Cardiac muscle cell (in vitro differentiated cells and primary cell): ENCODE data around the gene SLC9A9. TPM values are rescaled to one million over a fixed set of nuclear protein-coding genes. Genes with fewer than 3 reads are reported as not detected.

Experiments
- DNase-seq, 2 donors: peaks; one replicate each; pipeline versions ENCODE4 v3.0.0 to v3.0.0-alpha.2; 2010 to 2017; ENCODE audit warnings: low read depth in 1 of 2, low spot score in 1 of 2
- H3K27ac ChIP-seq: fragments of 200-600 bp; sonication (generic); 2 replicates; pipeline ENCODE4 v1.5.1; 2016
- H3K27me3 ChIP-seq: fragments of 200-600 bp; sonication (generic); 2 replicates; pipeline ENCODE4 v1.6.0; 2016; ENCODE audit warnings: control low read depth
- H3K36me3 ChIP-seq: fragments of 200-600 bp; sonication (generic); 2 replicates; pipeline ENCODE4 v1.5.1; 2016; ENCODE audit warnings: control low read depth
- H3K4me1 ChIP-seq: fragments of 200-600 bp; sonication (generic); 2 replicates; pipeline ENCODE4 v1.8.1; 2017; ENCODE audit warnings: low read depth, mild to moderate bottlenecking, mixed run types
- H3K4me3 ChIP-seq: fragments of 200-600 bp; sonication (generic); 2 replicates; pipeline ENCODE4 v1.5.1; 2016; ENCODE audit warnings: mild to moderate bottlenecking
- H3K9me3 ChIP-seq: fragments of 200-600 bp; sonication (generic); 2 replicates; pipeline ENCODE4 v1.5.1; 2017; ENCODE audit warnings: low read depth, mild to moderate bottlenecking, control low read depth
- polyA plus RNA-seq: library from polyadenylated mRNA; unstranded; fragments of >200 nt; fragmentation: Nextera tagmentation; extraction: Ambion mirVana; gene quantifications from 2 replicates; pipeline ENCODE4 v1.2.1, GENCODE V29; 2016
- total RNA-seq: library from RNA; depleted of rRNA; stranded (reverse); fragments of >200 nt; gene quantifications from 2 replicates; pipeline ENCODE4 v1.2.3, GENCODE V29; 2016
- TF ChIP-seq, protein P1 (sequence below): IDR thresholded peaks from 2 replicates; pipeline ENCODE4 v1.5.1; 2012; ENCODE audit warnings: low read depth, mild to moderate bottlenecking, low read length

SLC9A9 gene
- total and polyA plus RNA-seq, 2 experiments from 2014 or later: 0.73 to 1.5 TPM

DNA sequence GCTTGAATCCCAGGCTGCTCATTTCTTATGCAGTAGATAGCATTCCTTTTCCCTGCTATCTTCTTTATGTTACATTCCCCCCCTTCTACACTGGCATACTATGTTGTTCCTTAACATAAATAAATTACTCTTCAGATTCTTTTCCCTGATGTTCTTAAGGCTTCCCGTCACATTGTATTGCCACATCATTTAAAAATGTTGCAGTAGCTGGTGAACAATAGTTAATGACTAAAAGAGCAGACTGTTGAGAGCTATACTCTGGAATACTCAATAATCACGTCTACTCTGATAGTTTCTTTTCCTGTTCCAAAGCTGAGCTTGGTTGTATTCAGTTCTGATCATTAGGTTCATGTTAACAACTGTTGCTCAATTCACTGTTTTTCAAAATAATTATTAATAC lies 508.8 kb downstream of the SLC9A9 start:
- TF ChIP-seq, protein P1, sequence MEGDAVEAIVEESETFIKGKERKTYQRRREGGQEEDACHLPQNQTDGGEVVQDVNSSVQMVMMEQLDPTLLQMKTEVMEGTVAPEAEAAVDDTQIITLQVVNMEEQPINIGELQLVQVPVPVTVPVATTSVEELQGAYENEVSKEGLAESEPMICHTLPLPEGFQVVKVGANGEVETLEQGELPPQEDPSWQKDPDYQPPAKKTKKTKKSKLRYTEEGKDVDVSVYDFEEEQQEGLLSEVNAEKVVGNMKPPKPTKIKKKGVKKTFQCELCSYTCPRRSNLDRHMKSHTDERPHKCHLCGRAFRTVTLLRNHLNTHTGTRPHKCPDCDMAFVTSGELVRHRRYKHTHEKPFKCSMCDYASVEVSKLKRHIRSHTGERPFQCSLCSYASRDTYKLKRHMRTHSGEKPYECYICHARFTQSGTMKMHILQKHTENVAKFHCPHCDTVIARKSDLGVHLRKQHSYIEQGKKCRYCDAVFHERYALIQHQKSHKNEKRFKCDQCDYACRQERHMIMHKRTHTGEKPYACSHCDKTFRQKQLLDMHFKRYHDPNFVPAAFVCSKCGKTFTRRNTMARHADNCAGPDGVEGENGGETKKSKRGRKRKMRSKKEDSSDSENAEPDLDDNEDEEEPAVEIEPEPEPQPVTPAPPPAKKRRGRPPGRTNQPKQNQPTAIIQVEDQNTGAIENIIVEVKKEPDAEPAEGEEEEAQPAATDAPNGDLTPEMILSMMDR: no peak
- H3K4me3 ChIP-seq: no peak overlapping the region
- no peak overlapping the region for H3K27ac ChIP-seq
- H3K27me3 ChIP-seq: no peaks in the 10 kb centered on the region
- peak in 1 of 2 donors; percentile 25 for DNase-seq
- no peaks in the 10 kb centered on the region for H3K9me3 ChIP-seq
- H3K36me3 ChIP-seq: no peaks in the 10 kb centered on the region
- peaks cover 5% of the 10 kb centered on the region for H3K4me1 ChIP-seq

DNA sequence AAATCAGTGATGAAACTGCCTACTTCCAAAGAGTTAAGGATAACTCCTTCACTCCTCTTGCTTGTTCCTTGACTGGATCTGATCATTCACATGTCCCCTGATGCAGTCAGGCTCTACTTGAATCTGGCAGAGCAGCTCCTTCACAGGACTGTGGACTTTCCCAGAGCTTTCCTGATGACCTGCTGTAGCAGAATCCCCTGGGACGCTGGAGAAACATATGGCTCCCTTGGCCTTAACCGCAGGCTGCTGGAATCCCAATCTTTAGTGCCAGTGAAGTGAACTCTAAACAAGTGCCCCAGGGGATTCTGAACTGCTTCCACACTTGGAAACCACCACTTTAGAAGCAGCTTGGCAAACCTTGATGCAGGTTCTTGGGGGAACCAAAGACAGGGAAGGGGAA lies 510.9 kb downstream of the SLC9A9 start:
- DNase-seq: peak in 1 of 2 donors; percentile 18
- Histone ChIP-seq H3K9me3 (no peaks in the 10 kb centered on the region), H3K36me3 (no peaks in the 10 kb centered on the region), H3K27ac (no peak overlapping the region), H3K4me3 (no peak overlapping the region), H3K4me1 (peaks cover 5% of the 10 kb centered on the region), H3K27me3 (no peaks in the 10 kb centered on the region)
- TF ChIP-seq, protein P1: no peak

DNA sequence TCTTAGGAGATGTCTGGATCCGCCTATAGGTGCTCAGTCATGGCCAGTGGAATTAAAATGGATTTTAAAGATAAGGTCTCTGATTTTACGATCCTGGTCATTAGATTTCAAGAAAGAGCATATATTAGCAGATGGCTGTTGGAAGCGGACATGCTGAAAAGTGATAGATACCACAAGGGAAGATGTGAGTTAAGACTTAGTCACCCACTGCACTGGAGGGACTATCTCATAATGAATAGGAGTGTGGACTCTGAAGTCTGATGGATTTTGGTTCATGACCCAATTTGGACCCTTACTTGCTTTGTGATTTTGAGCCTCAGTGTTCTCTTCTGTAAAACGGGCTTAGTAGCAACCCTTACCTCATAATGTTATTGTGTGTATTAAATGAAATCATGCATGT lies 514.0 kb downstream of the SLC9A9 start:
- Histone ChIP-seq H3K4me3 (no peak overlapping the region), H3K27ac (no peak overlapping the region), H3K27me3 (no peaks in the 10 kb centered on the region), H3K9me3 (no peaks in the 10 kb centered on the region), H3K4me1 (peaks cover 13% of the 10 kb centered on the region), H3K36me3 (no peaks in the 10 kb centered on the region)
- TF ChIP-seq, protein P1: no peak
- DNase-seq: no peak

DNA sequence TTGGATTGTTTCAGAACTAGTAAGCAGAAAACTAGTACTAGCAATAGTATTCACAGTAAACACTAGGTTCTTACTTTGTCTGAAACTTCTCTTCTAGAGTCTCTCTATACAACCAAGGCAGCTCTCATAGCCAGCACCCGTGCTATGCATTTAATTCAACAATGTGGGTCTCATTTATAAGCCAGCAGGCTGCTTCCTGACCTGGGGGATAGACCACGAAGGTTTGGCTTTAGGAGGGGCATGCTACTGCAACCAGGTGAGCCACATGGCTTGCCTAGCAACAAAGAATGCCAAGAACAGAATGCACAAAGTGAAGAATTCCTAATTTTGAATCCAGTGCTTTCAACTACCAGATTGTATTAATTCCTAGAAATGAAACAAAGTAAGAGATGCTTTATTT lies 514.9 kb downstream of the SLC9A9 start:
- TF ChIP-seq, protein P1: no peak
- Histone ChIP-seq H3K4me1 (peaks cover 13% of the 10 kb centered on the region), H3K36me3 (no peaks in the 10 kb centered on the region), H3K9me3 (no peaks in the 10 kb centered on the region), H3K27me3 (no peaks in the 10 kb centered on the region), H3K4me3 (no peak overlapping the region), H3K27ac (no peak overlapping the region)
- DNase-seq: no peak

DNA sequence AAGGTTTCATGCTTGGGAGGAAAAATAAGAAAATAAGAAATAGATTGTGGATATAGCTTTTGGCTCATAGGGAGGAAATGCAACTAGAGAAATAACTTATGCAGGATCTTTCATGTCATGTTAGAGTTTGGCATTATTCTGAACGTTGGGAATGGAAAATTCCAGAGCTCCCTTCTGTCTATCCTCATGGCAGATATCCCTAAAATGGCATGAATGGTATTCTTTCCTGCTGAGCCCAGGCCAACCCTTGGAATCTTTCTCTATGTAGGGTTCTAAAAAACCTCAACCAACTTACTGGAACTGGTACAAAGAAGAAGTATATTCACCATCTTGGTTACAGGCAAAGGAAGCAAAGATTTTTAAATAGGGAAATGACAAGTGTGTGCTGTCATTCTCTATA lies 516.2 kb downstream of the SLC9A9 start:
- H3K27me3 ChIP-seq: no peaks in the 10 kb centered on the region
- DNase-seq: no peak
- peaks cover 8% of the 10 kb centered on the region for H3K4me1 ChIP-seq
- H3K36me3 ChIP-seq: no peaks in the 10 kb centered on the region
- H3K4me3 ChIP-seq: no peak overlapping the region
- TF ChIP-seq, protein P1: no peak
- H3K9me3 ChIP-seq: no peaks in the 10 kb centered on the region
- H3K27ac ChIP-seq: no peak overlapping the region

DNA sequence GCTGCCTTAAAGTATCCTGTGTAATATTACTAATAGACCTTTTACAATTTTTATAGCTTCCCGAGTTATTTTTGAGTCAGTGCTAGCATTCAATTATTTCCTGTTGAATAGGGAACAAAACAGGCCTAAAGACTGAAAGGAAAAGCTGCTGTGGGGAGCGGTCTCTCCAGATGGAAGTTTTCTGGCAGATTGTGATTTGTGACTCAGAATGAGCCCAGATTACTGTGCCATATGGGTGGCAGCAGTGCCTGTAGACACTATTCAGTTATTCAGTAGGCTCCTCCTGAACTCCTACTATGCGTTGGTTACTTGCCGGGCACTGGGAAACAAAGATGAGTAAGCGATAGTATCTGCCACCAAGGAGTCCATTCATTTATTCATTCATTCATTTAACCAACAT lies 516.9 kb downstream of the SLC9A9 start:
- Histone ChIP-seq H3K36me3 (no peaks in the 10 kb centered on the region), H3K4me1 (peaks cover 8% of the 10 kb centered on the region), H3K9me3 (no peaks in the 10 kb centered on the region), H3K27me3 (no peaks in the 10 kb centered on the region), H3K4me3 (no peak overlapping the region), H3K27ac (no peak overlapping the region)
- DNase-seq: peak in 1 of 2 donors; percentile 48
- TF ChIP-seq, protein P1: no peak
